GM19397 (cell line): Measurements from ENCODE around the gene TANGO6.

Experiments used
- ATAC-seq: cut with Tn5 transposase; IDR thresholded peaks from one replicate; pipeline ENCODE4 v1.9.1; 2021; ENCODE audit warnings: mild to moderate bottlenecking, moderate library complexity; ENCODE audit not compliant: unreplicated experiment

Gene TANGO6

DNA sequence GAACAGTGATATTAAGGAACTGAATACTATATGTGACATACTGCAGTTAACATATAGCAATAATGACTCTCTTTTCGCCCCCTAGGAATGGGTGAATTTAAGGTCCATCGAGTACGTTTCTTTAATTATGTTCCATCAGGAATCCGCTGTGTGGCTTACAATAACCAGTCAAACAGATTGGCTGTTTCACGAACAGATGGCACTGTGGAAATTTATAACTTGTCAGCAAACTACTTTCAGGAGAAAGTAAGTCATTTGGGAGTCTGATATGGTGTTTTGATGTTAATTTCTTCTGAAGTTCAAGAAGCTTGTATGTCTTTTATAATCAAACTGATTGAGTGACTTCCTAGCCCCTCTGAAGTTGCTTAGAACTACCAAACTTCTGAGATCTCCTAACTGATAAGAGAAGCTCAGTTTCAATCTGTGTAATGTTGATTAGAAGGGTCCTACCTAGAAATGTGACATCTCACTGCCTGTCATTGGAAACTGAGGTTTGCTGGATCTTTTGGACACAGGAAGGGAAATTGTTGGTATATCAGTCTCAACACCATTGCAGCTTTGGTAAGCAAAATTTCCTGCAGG, 290.1 kb downstream of the TANGO6 start:
- no peak for ATAC-seq
